H7 (cell line): ENCODE results near the gene ADAMTS8. TPM values are rescaled to one million over a fixed set of nuclear protein-coding genes. Genes with fewer than 3 reads are reported as not detected.

ENCODE experiments used
- DNase-seq: peaks from one replicate; pipeline ENCODE4 v3.0.0; 2012
- H3K27me3 ChIP-seq: 2 replicates; pipeline ENCODE4 v1.6.0; 2011; ENCODE audit warnings: mild to moderate bottlenecking, low read length; ENCODE audit not compliant: control insufficient read depth, insufficient read depth
- H3K36me3 ChIP-seq: replicated peaks from 2 replicates; pipeline ENCODE4 v1.5.1; 2011; ENCODE audit warnings: low read length; ENCODE audit not compliant: control insufficient read depth, insufficient read depth
- H3K4me3 ChIP-seq: 2 replicates; pipeline ENCODE4 v1.5.1; 2011; ENCODE audit warnings: low read depth, mild to moderate bottlenecking, control low read depth, low read length, moderate library complexity; ENCODE audit not compliant: insufficient read depth
- total RNA-seq: library from RNA; depleted of rRNA; stranded (reverse); fragments of >200 nt; shearing (Covaris generic); gene quantifications from 2 replicates; pipeline ENCODE4 v1.2.3, GENCODE V29; 2014

Gene ADAMTS8
- total RNA-seq, 1 experiment from 2014 or later: 1.6 TPM

DNA sequence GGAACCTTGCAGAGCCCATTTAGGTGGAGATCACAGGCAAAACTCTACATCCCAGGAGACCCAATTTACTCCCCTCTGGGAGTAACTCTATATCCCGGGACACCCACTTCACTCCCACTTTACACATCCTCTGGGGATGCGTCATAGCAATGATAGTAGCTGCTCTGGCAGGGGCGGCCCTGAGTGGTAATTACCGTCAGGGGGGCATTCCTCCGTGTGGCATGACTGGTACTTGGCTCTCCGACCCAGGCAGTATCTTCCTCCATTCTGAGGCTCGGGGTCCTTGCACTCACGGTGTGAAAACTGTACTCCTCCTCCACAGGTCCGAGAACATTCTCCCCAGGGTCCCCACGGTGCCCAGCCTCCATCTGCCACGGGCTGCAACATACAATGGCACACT lies 17.2 kb downstream of the ADAMTS8 start:
- DNase-seq: peak; percentile 30
- Histone ChIP-seq H3K36me3 (no peaks in the 10 kb centered on the region), H3K27me3 (peaks cover 3% of the 10 kb centered on the region; the same call in 1 of the 2 replicates), H3K4me3 (no peak overlapping the region)

DNA sequence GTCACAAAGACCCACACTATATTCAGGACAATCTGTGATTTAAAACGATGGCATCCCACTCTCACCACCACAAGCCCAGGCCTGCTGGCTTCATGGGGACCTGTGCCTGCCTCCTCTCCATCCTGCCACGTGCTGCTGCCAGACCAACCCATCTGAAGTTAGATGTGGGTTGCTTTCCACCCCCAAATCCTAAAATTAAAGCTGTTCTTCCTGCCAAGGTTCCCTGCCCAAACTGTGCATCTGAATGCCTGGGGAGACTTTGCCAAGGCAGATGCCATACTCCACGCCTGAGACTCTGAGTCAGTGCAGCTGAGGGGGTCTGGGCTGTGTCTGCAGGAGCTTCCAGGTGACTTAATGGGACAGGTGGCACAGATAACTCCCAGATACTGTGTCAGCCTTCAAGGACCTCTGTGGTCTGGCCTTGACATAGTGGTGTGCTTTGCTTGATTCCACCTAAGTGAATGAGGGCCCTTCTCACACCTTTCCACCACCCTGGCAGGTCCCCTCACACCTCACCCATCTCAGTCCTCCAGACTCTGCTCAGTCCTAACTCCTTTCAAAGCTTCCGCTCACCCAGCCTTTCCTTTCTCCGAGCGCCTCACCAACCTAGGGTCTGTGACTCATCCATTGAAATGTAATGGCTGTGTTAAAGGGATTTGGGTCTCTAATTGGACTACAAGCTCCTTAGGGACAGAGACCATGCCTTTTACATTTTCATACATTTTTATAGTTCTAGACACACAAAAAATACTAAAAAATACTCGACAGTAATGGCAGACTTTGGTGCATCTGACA lies 18.6 kb downstream of the ADAMTS8 start:
- DNase-seq: peak; percentile 30
- no peak overlapping the region for H3K4me3 ChIP-seq
- no peaks in the 10 kb centered on the region for H3K36me3 ChIP-seq
- peaks cover 3% of the 10 kb centered on the region; the same call in 1 of the 2 replicates for H3K27me3 ChIP-seq

DNA sequence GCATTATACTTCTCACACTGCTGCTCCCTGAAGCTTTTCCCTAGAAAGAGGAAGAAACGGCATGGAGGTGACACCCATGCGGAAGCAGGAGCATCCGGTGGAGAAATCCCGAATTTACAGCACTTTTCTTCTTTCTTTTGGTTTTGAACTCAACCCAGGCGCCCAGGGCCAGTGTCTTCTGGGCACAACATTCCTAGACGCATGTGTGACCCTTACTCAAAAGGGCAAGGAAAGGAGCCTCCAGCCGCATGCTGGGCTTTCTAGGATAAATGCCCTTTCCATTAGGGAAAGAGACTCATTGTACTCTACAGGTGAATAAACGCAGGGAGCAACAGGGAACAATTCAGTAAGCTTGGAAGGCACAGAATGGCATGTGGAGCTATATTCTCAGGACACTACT lies 19.5 kb downstream of the ADAMTS8 start:
- no peak overlapping the region for H3K4me3 ChIP-seq
- H3K27me3 ChIP-seq: peaks cover 3% of the 10 kb centered on the region; the same call in 1 of the 2 replicates

DNA sequence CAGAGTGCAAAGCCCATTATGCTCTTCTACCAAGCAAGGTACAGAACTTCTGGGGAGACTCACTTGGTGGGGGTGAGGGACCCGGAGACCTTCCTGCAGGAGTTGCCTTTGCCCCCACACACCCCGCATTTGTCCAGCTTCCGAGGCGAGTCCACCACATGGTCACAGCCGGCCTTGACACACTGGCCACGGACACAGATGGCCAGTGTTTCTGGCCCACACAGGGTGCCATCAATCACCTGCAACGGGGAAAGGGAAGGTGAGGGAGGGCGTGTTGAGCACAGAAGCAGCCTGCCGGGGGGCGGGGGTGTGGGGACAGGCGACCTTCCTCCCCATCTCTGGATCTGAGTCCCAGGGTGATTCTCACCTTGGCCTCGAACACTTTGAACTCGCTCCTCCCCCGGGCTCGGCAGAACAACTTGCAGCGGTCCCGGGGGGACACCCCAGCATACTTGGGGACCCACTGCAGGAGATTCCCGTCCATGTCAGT lies 20.0 kb downstream of the ADAMTS8 start:
- peak; percentile 28 for DNase-seq
- no peaks in the 10 kb centered on the region for H3K36me3 ChIP-seq
- no peak overlapping the region for H3K4me3 ChIP-seq

More for the DNA sequence above, 19.5 kb downstream of the ADAMTS8 start:
- peak; percentile 22 for DNase-seq
- no peaks in the 10 kb centered on the region for H3K36me3 ChIP-seq

DNA sequence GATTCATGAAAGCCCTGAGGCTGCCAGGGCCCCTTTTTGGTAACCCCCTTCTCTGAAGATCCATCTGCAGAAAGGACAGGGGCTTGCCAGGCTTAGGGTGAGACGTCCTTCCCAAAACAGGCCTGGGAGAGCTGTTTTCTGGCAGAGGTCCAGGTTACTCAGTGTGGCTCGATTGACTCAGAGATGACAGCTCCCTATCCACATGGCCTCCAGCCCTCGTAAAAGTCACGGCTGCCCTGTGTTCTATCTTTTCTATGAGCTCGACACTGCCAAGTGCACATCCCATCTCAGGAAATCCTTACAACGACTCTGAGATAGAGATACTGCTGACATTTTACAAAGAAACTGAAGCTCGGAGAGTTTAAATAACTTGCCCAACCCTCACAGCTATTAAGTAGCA lies 20.4 kb downstream of the ADAMTS8 start:
- peaks cover 3% of the 10 kb centered on the region; the same call in 1 of the 2 replicates for H3K27me3 ChIP-seq
- DNase-seq: peak; percentile 19
- no peak overlapping the region for H3K4me3 ChIP-seq
- no peaks in the 10 kb centered on the region for H3K36me3 ChIP-seq

More for the DNA sequence above, 20.0 kb downstream of the ADAMTS8 start:
- H3K27me3 ChIP-seq: peaks cover 3% of the 10 kb centered on the region; the same call in 1 of the 2 replicates

DNA sequence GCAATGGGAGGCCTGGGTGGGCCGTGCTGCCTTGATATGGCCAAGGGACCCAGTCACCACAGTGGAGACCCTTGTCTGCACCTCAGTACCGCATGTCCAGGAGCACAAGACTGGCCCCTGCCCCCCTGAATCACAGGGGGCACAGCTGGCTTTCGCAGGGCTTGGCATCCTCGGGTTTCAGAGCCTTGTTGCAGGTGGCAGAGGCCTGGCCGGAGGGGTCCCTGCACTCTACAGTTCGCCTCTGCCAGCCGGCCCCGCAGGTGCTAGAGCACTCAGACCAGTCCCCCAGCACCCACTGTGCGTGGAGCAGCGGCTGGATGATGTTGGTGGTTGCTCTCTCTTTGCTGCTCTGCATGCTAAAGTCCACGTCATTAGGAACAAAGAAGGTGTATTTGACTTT lies 23.0 kb downstream of the ADAMTS8 start:
- Histone ChIP-seq H3K4me3 (no peak overlapping the region), H3K36me3 (no peaks in the 10 kb centered on the region), H3K27me3 (no peaks in the 10 kb centered on the region)
- DNase-seq: peak; percentile 34

DNA sequence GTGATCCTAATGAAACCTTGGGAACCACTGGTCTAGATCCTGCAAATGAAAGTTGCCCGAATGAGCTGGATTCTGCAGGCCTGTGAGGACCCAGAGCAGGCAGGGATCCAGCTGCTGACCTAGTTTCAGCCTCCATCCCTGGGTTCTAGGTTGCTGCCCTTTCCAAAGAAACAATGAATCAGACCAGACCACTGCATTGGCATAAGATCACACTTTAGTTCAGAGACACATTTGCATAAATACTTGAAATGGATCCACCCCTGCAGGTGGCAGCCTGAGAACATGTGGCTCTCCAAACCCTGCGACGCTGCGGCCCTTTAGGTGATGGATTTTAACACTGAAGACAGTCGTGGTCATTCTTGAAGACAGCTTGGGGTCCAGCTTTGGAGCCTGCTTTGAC lies 23.7 kb downstream of the ADAMTS8 start:
- H3K4me3 ChIP-seq: no peak overlapping the region
- no peaks in the 10 kb centered on the region for H3K27me3 ChIP-seq
- no peaks in the 10 kb centered on the region for H3K36me3 ChIP-seq
- peak; percentile 54 for DNase-seq

DNA sequence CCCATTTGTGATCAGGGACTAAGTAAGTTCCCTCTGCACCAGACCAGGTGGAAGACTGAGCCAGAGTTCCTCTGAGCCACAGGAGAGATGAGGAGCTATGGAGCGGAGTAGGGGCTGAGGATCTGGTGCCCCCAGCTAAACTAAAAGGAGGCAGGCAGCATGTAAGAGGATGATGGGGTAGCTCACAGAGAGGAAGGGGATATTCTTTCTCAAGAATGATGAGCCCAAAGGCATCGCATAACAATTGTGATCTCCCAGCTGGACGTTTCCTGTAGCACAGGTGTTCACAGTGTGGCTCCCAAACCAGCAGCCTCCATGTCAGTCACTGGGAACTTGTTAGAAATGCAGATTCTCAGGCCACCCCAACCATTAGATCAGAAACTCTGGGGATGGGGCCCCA lies 24.4 kb downstream of the ADAMTS8 start:
- Histone ChIP-seq H3K36me3 (no peaks in the 10 kb centered on the region), H3K4me3 (no peak overlapping the region), H3K27me3 (no peaks in the 10 kb centered on the region)
- DNase-seq: peak; percentile 82

DNA sequence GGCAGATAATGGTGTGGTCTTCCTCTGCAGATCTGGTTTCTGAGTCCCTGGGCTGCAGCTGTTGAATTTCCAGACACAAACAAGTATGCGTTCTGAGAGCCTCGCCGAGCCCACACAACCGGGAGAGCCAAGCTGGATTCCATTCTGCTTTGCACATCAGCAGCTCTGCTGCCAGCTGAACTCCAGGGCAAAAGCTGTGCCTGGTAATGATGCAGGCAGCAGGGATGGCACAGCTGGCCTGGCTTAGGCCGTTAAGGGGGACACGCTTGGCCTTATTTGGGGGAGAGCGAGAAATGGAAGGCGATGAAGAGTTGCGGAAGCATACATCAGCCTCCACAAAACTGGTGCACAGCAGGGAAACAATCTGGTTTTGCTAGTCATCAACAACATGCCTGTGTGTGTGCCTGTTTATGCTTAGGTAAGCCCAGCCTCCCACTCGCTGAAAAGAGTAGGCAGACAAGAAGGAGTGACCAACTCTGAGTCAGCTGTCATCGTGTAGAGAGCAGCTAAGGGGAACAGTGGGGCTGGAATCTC lies 25.1 kb downstream of the ADAMTS8 start:
- no peaks in the 10 kb centered on the region for H3K27me3 ChIP-seq
- peak; percentile 58 for DNase-seq
- no peaks in the 10 kb centered on the region for H3K36me3 ChIP-seq
- no peak overlapping the region for H3K4me3 ChIP-seq

DNA sequence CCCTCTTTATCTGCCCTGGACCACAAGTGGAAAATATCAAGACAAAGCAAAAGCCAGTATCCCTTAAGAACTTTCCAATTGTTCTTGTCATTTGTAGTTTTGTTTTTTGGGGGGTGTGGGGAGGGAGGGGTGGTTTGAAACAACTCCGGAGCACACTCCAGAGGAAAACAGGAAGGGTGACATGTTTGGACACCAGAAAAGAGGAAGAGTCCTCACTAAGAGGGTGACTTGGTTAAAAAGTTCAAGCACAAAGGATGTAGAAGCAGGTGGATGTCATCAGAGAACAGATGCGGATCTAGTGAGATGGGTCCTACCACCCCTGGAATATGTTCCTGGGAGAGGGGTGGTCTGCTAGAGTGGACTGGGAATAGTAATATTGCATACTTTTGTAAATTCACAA lies 25.8 kb downstream of the ADAMTS8 start:
- Histone ChIP-seq H3K36me3 (no peaks in the 10 kb centered on the region), H3K4me3 (no peak overlapping the region), H3K27me3 (no peaks in the 10 kb centered on the region)
- no peak for DNase-seq

DNA sequence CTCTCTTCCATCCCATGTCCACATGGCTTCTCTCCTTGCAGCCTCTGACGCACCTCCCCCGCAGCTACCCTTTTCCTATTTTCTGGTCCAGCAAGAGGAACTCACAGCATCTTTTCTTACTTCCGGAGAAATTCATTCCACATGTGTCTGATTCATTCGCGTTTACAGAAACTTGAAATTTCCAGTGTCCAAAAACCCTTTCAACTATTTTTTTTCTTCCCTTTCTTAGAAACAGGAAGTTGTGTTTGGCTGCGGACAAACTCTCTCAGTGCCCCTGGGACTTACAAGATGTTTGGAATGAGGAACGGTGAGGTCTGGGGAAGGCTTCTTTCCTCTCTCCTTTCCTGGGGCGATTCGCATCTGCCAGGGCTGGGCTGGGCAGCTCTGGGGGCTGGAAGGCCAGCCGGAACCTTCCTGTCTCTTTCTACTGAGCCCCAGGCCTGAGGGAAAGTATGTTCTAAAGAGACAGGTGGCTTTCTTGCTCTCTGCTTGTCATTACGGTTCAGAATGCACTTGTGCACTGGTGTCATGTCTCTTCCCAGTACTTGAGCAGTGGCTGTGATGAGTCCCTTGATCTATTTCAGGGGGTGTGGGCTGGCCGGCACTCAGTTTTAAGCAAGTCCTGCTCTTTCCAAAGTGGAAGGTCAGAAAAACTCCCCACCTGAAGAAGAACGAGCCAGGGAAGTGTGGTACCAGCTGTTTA lies 27.5 kb downstream of the ADAMTS8 start:
- no peak for DNase-seq
- H3K36me3 ChIP-seq: no peaks in the 10 kb centered on the region

DNA sequence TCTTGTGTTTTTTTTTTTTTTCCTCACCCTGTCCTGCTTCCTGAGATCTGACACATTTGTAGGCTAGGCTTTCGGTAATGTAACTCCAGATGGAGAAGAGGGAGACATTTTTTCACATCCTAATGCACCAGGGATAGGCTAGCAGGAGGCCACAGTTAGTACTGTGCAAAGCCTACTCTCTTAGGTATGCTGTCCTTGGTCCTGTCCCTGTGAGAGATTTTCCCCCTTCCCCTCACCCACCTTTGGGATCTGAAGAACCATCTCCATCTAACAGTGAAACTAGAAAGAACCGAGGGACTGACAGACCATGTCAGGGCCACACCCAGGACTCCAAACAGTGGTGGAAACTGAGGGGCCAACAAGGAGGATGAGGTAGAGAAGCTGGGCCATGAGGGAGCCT lies 29.2 kb downstream of the ADAMTS8 start:
- H3K27me3 ChIP-seq: no peaks in the 10 kb centered on the region
- no peak overlapping the region for H3K4me3 ChIP-seq
- H3K36me3 ChIP-seq: no peaks in the 10 kb centered on the region
- DNase-seq: no peak

More for the DNA sequence above, 27.5 kb downstream of the ADAMTS8 start:
- no peak overlapping the region for H3K4me3 ChIP-seq
- H3K27me3 ChIP-seq: no peaks in the 10 kb centered on the region

DNA sequence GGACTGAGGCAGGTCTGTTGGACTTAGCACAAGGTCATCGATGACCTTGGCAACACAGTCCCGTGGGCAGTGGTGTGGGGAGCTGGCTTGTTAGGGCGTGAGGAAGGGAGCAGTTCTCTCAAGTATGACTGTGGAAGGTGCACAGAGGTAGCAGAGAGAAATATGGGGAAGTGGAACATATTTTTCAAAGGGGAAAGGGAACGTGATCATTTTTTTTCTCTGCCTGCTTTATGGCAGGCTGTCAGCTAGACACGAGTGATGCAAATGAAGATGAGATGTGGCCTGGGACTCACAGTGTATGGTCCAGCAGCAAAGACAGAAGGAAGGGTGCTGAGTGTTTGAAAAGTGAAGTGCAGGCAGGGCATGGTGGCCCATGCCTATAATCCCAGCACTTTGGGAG lies 30.6 kb downstream of the ADAMTS8 start:
- Histone ChIP-seq H3K36me3 (no peaks in the 10 kb centered on the region), H3K4me3 (no peak overlapping the region), H3K27me3 (no peaks in the 10 kb centered on the region; the same call in 1 of the 2 replicates)
- no peak for DNase-seq

DNA sequence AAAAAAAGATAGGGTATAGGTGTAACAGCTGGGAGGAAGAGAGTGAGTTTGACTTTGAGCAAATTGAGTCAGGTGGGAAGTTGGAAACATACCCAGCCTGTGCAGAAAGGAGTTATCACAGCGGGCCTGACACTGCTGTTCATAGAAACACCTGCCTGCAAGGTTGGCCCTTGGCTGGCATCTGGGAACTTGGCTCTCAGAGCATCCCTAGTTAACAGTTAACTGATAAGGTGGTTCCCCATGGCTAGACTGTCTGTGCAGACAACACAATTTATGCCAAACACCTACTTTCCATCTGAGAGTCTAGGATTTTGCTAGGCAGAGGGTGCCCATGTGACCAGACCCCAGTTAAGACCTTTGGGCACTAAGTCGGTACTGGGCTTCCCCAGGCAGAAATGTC lies 31.4 kb downstream of the ADAMTS8 start:
- DNase-seq: no peak
- Histone ChIP-seq H3K4me3 (no peak overlapping the region), H3K27me3 (no peaks in the 10 kb centered on the region; the same call in 1 of the 2 replicates), H3K36me3 (no peaks in the 10 kb centered on the region)
